Stimulated activated CD8-positive, alpha-beta memory T cell treated with anti-CD3 and anti-CD28 coated beads, Interleukin-15, amount 100 ng/mL, for 24 hours (primary cell): Measurements from ENCODE around the gene SAG.
"Not testable (repeated sequence)": the region's sequence is repeated elsewhere in the genome, so short reads cannot be mapped to it uniquely, and the experiment has no call there.

Source experiments
- DNase-seq: peaks from one replicate; pipeline ENCODE4 v3.0.0-alpha.2; 2020; ENCODE audit warnings: low read depth

Gene SAG

GRCh38 chr2:233356546-233357308, 49.1 kb downstream of the SAG start:
- DNase-seq, result no peak

GRCh38 chr2:233358335-233358734, 50.7 kb downstream of the SAG start:
- DNase-seq, result no peak

- no peak for DNase-seq
These were observed 51.3 kb downstream of the SAG start for GRCh38 chr2:233358947-233359346.

GRCh38 chr2:233359823-233360222, 52.2 kb downstream of the SAG start:
- DNase-seq, result no peak

GRCh38 chr2:233360771-233361176, 53.2 kb downstream of the SAG start:
- no peak for DNase-seq

- no peak for DNase-seq
These were observed 53.7 kb downstream of the SAG start for GRCh38 chr2:233361297-233361696.

- no peak for DNase-seq
These were observed 55.1 kb downstream of the SAG start for GRCh38 chr2:233362742-233363141.

GRCh38 chr2:233363744-233364235, 56.2 kb downstream of the SAG start:
- DNase-seq, result no peak

- DNase-seq, result no peak
These were observed 58.4 kb downstream of the SAG start for GRCh38 chr2:233365861-233366520.

GRCh38 chr2:233367586-233367985, 60.0 kb downstream of the SAG start:
- no peak for DNase-seq

GRCh38 chr2:233368756-233369155, 61.1 kb downstream of the SAG start:
- DNase-seq, result no peak

GRCh38 chr2:233369462-233369861, 61.8 kb downstream of the SAG start:
- DNase-seq, result no peak

- no peak for DNase-seq
These were observed 62.5 kb downstream of the SAG start for GRCh38 chr2:233369897-233370685.

- no peak for DNase-seq
These were observed 64.0 kb downstream of the SAG start for GRCh38 chr2:233371641-233372040.

GRCh38 chr2:233372855-233373254, 65.2 kb downstream of the SAG start:
- no peak for DNase-seq

GRCh38 chr2:233373316-233373715, 65.7 kb downstream of the SAG start:
- DNase-seq, result no peak

- not testable (repeated sequence) for DNase-seq
These were observed 67.2 kb downstream of the SAG start for GRCh38 chr2:233374776-233375175.

- no peak for DNase-seq
These were observed 68.1 kb downstream of the SAG start for GRCh38 chr2:233375490-233376314.

- no peak for DNase-seq
These were observed 71.4 kb downstream of the SAG start for GRCh38 chr2:233379034-233379433.

GRCh38 chr2:233379441-233379840, 71.8 kb downstream of the SAG start:
- DNase-seq, result no peak

- DNase-seq, result no peak
These were observed 72.7 kb downstream of the SAG start for GRCh38 chr2:233380132-233380895.
